K562 (cell line): ENCODE data around the gene CEP78.

Source experiments
- CBX8 ChIP-seq: fragments of 200-600 bp; sonication (generic); IDR thresholded peaks from 2 replicates; pipeline ENCODE4 v1.6.1; 2012; ENCODE audit warnings: borderline replicate concordance, mixed run types, low read depth, mild to moderate bottlenecking, moderate library complexity, mixed read lengths, low read length, control low read depth, inconsistent platforms; ENCODE audit not compliant: poor library complexity, severe bottlenecking; ENCODE audit errors: extremely low read depth
- E2F1 ChIP-seq: sonication (generic); formaldehyde crosslinking; IDR thresholded peaks from 2 replicates; pipeline ENCODE4 v1.8.1; 2023; ENCODE audit warnings: mild to moderate bottlenecking, missing genetic modification reagents, moderate library complexity
- FOXJ2 ChIP-seq: fragments of 200-800 bp; sonication (Bioruptor generic); IDR thresholded peaks from 2 replicates; pipeline ENCODE4 v1.6.1; 2016; ENCODE audit warnings: missing genetic modification characterization, missing compliant biosample characterization
- HSF4 ChIP-seq: fragments of 250-450 bp; sonication (Bioruptor Pico); IDR thresholded peaks from 2 replicates; pipeline ENCODE4 v2.1.2; 2022; ENCODE audit warnings: mild to moderate bottlenecking, moderate library complexity, borderline replicate concordance
- KLF10 ChIP-seq: fragments of 250-450 bp; sonication (Bioruptor Pico); IDR thresholded peaks from 2 replicates; pipeline ENCODE4 v1.6.1; 2021; ENCODE audit warnings: matching md5 sums
- NR2C2 ChIP-seq, 2 experiments: fragments of 200-800 bp in 1 of 2; sonication (Bioruptor generic) in 1 of 2; sonication (generic) in 1 of 2; formaldehyde crosslinking in 1 of 2; IDR thresholded peaks; 2 replicates each; pipeline versions ENCODE4 v1.6.1 to v1.8.0; 2016 to 2022; ENCODE audit warnings: mild to moderate bottlenecking in 1 of 2, missing compliant biosample characterization in 1 of 2, missing genetic modification characterization in 1 of 2, missing genetic modification reagents in 1 of 2
- POLR2AphosphoS5 ChIP-seq: IDR thresholded peaks from 2 replicates; pipeline ENCODE4 v1.6.1; 2011; ENCODE audit warnings: mild to moderate bottlenecking, low read depth, low read length, moderate library complexity; ENCODE audit not compliant: control insufficient read depth, insufficient read depth
- RAD51 ChIP-seq: fragments of 450-650 bp; IDR thresholded peaks from 2 replicates; pipeline ENCODE4 v1.7.1; 2016; ENCODE audit warnings: low read depth, mild to moderate bottlenecking, borderline replicate concordance
- SMAD3 ChIP-seq: fragments of 450-650 bp; formaldehyde crosslinking; conservative IDR thresholded peaks from 2 replicates; pipeline ENCODE4 v1.4.0; 2020; ENCODE audit warnings: mild to moderate bottlenecking
- U2AF2 ChIP-seq: fragments of 200-400 bp; formaldehyde crosslinking; optimal IDR thresholded peaks from 2 replicates; pipeline ENCODE3; 2017; ENCODE audit warnings: low read depth, mild to moderate bottlenecking, low read length
- ZNF384 ChIP-seq: IDR thresholded peaks from 2 replicates; pipeline ENCODE4 v1.6.1; 2012; ENCODE audit warnings: low read depth, low read length, improper control_type of control experiment
- ZNF79 ChIP-seq: fragments of 250-450 bp; sonication (Bioruptor Pico); IDR thresholded peaks from 2 replicates; pipeline ENCODE4 v1.4.0; 2020; ENCODE audit warnings: low read depth, mild to moderate bottlenecking, moderate library complexity
- TF ChIP-seq, protein P1 (sequence below), 3 experiments: IDR thresholded peaks in 2 of 3; conservative IDR thresholded peaks in 1 of 3; 2 replicates each; pipeline ENCODE4 v1.5.1; 2011 to 2012; ENCODE audit warnings: low read length in 3 of 3, mild to moderate bottlenecking in 3 of 3, control low read depth in 2 of 3, improper control_type of control experiment in 1 of 3, inconsistent platforms in 1 of 3, low read depth in 1 of 3, mixed read lengths in 1 of 3, moderate library complexity in 1 of 3; ENCODE audit not compliant: insufficient read depth in 2 of 3

GRCh38 chr9:78320875-78321496 lies 85.1 kb downstream of the CEP78 start:
- TF ChIP-seq E2F1 (CRISPR knock-in tag), result no peak
- no peak for TF ChIP-seq U2AF2
- no peak for TF ChIP-seq CBX8
- TF ChIP-seq RAD51, result no peak
- TF ChIP-seq ZNF79 (CRISPR knock-in tag), result no peak
- no peak for TF ChIP-seq NR2C2 (CRISPR knock-in tag; IDR thresholded peaks at IDR 0.05)
- TF ChIP-seq NR2C2 (tag; IDR thresholded peaks at IDR 0.05), result no peak
- TF ChIP-seq, protein P1, sequence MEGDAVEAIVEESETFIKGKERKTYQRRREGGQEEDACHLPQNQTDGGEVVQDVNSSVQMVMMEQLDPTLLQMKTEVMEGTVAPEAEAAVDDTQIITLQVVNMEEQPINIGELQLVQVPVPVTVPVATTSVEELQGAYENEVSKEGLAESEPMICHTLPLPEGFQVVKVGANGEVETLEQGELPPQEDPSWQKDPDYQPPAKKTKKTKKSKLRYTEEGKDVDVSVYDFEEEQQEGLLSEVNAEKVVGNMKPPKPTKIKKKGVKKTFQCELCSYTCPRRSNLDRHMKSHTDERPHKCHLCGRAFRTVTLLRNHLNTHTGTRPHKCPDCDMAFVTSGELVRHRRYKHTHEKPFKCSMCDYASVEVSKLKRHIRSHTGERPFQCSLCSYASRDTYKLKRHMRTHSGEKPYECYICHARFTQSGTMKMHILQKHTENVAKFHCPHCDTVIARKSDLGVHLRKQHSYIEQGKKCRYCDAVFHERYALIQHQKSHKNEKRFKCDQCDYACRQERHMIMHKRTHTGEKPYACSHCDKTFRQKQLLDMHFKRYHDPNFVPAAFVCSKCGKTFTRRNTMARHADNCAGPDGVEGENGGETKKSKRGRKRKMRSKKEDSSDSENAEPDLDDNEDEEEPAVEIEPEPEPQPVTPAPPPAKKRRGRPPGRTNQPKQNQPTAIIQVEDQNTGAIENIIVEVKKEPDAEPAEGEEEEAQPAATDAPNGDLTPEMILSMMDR (IDR thresholded peaks at IDR 0.05 in 2 of 3, conservative IDR thresholded peaks at IDR 0.05 in 1 of 3; ENCODE audit: insufficient read depth in 2 of 3, low read depth in 1 of 3, low read length in 3 of 3), result no peak
- no peak for TF ChIP-seq HSF4 (CRISPR knock-in tag)
- no peak for TF ChIP-seq FOXJ2 (tag)
- TF ChIP-seq POLR2AphosphoS5, result no peak
- TF ChIP-seq KLF10 (CRISPR knock-in tag), result no peak
- no peak for TF ChIP-seq ZNF384
- TF ChIP-seq SMAD3 (CRISPR knock-in tag), result no peak
